Transverse colon (tissue), 4 donors: ENCODE measurements around the gene CCND1. TPM values are rescaled to one million over a fixed set of nuclear protein-coding genes. Genes with fewer than 3 reads are reported as not detected.

Experiments used
- DNase-seq: peaks from one replicate; pipeline ENCODE4 v3.0.0-alpha.2; 2019
- H3K27ac ChIP-seq, 4 donors: fragments of 200-600 bp; sonication (generic); 2 replicates each; pipeline ENCODE4 v1.5.1; 2016 to 2018; ENCODE audit warnings: inconsistent platforms in 4 of 4
- H3K27me3 ChIP-seq: fragments of 200-600 bp; sonication (generic); 2 replicates; pipeline ENCODE4 v1.5.1; 2017; ENCODE audit warnings: inconsistent platforms
- H3K36me3 ChIP-seq, 4 donors: fragments of 200-600 bp; sonication (generic); 2 replicates each; pipeline ENCODE4 v1.5.1; 2017 to 2019; ENCODE audit warnings: inconsistent platforms in 4 of 4
- H3K4me1 ChIP-seq, 4 donors: fragments of 200-600 bp; sonication (generic); 2 replicates each; pipeline ENCODE4 v1.5.1; 2017 to 2020; ENCODE audit warnings: inconsistent platforms in 4 of 4
- H3K4me3 ChIP-seq, 4 donors: fragments of 200-600 bp; sonication (generic); 1 replicate in 1 of 4; 2 replicates in 3 of 4; pipeline versions ENCODE4 v1.5.1 to v1.6.1; 2017 to 2019; ENCODE audit warnings: inconsistent platforms in 4 of 4
- H3K9me3 ChIP-seq, 2 donors: fragments of 200-600 bp; sonication (generic); 2 replicates each; pipeline ENCODE4 v1.5.1; 2017 to 2019; ENCODE audit warnings: inconsistent platforms in 2 of 2
- EP300 ChIP-seq: sonication (generic); formaldehyde crosslinking; IDR thresholded peaks from one replicate; pipeline ENCODE4 v1.6.1; 2017; ENCODE audit warnings: antibody characterized with exemption, low read depth
- POLR2A ChIP-seq: fragments of 450-650 bp; IDR thresholded peaks from one replicate; pipeline ENCODE4 v1.6.1; 2016; ENCODE audit warnings: antibody characterized with exemption, mild to moderate bottlenecking, moderate library complexity
- POLR2AphosphoS5 ChIP-seq, 3 donors: sonication (generic); formaldehyde crosslinking; IDR thresholded peaks; one replicate each; pipeline ENCODE4 v1.6.1; 2016; ENCODE audit warnings: antibody characterized with exemption in 3 of 3
- WGBS, 2 donors: methylation state at CpG; one replicate each; pipeline ENCODE4 v1.1.5; 2018; ENCODE audit warnings: low coverage in 1 of 2; 5-methylcytosine and 5-hydroxymethylcytosine counted together
- in situ Hi-C, 4 donors: fragments of 200-750 bp; cut with MboI; loops; one replicate each; pipeline versions ENCODE4 v1.15.0 to v1.15.1; 2017; ENCODE audit warnings: low sequenced_read_pairs in 3 of 4, low pct_ligation_motif_present in 1 of 4, low pct_unique_long_range_greater_than_20kb in 1 of 4
- intact Hi-C: fragments of 100-400 bp; cut with DNase I; formaldehyde crosslinking; loops from one replicate; pipeline ENCODE4 v1.15.1; 2023; ENCODE audit warnings: low total_unique reads
- total RNA-seq, 4 donors: library from RNA; depleted of rRNA; stranded (reverse); fragments of >200 nt; gene quantifications; one replicate each; pipeline ENCODE4 v1.1.0, GENCODE V29; 2016
- TF ChIP-seq, protein P1 (sequence below), 5 experiments: fragments of 200-600 bp in 3 of 5; fragments of 450-650 bp in 2 of 5; sonication (generic) in 3 of 5; IDR thresholded peaks; 1 replicate in 2 of 5; 2 replicates in 3 of 5; pipeline ENCODE4 v1.5.1; 2016 to 2017; ENCODE audit warnings: antibody characterized with exemption in 5 of 5, inconsistent platforms in 3 of 5, mild to moderate bottlenecking in 2 of 5, moderate library complexity in 1 of 5

CCND1 gene
- total RNA-seq, 4 donors from 2014 or later: 26.4 to 78.0 (median 45.0) TPM

DNA sequence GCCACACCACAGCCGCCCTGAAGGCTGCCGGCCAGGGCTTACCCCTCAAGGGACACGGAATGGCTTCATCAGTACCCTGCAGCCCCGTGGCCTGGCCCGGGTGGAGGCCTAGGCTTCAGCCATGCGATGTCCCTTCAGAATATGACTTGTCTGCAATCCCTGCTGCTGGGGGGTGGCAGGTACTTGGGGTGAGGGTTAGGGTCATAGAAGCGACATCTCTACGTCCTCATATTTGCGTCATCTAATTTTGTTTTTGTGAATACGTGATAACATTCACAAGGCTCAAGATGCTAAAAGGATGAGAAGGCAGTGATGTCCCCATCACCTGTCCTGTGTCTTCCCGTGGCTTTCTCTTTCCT, 6.4 kb downstream of the CCND1 start:
- in situ Hi-C loops: loop anchor here in 2 of 4 donors (10.0 to 25.0 kb wide), 2 partner anchors 210 to 543 kb away; no protein-coding TSS in a partner anchor
- no peak overlapping the region for H3K27ac ChIP-seq
- peaks cover 13 to 20% (median 19%) of the 10 kb centered on the region in 4 donors for H3K4me1 ChIP-seq
- H3K4me3 ChIP-seq: no peak overlapping the region
- H3K27me3 ChIP-seq: peaks cover 4% of the 10 kb centered on the region
- WGBS, 2 donors: 92% methylated on average over 11 of the region's 11 CpGs; no CpG with 5 or more reads in 1 of the 2 donors
- H3K36me3 ChIP-seq: no peaks in the 10 kb centered on the region
- TF ChIP-seq, protein P1, sequence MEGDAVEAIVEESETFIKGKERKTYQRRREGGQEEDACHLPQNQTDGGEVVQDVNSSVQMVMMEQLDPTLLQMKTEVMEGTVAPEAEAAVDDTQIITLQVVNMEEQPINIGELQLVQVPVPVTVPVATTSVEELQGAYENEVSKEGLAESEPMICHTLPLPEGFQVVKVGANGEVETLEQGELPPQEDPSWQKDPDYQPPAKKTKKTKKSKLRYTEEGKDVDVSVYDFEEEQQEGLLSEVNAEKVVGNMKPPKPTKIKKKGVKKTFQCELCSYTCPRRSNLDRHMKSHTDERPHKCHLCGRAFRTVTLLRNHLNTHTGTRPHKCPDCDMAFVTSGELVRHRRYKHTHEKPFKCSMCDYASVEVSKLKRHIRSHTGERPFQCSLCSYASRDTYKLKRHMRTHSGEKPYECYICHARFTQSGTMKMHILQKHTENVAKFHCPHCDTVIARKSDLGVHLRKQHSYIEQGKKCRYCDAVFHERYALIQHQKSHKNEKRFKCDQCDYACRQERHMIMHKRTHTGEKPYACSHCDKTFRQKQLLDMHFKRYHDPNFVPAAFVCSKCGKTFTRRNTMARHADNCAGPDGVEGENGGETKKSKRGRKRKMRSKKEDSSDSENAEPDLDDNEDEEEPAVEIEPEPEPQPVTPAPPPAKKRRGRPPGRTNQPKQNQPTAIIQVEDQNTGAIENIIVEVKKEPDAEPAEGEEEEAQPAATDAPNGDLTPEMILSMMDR (IDR thresholded peaks at IDR 0.05): no peak
- TF ChIP-seq EP300 (no peak), POLR2A (no peak), POLR2AphosphoS5 (IDR thresholded peaks at IDR 0.05) (no peak)
- intact Hi-C loops: no loop called here
- DNase-seq: no peak
- no peaks in the 10 kb centered on the region for H3K9me3 ChIP-seq

DNA sequence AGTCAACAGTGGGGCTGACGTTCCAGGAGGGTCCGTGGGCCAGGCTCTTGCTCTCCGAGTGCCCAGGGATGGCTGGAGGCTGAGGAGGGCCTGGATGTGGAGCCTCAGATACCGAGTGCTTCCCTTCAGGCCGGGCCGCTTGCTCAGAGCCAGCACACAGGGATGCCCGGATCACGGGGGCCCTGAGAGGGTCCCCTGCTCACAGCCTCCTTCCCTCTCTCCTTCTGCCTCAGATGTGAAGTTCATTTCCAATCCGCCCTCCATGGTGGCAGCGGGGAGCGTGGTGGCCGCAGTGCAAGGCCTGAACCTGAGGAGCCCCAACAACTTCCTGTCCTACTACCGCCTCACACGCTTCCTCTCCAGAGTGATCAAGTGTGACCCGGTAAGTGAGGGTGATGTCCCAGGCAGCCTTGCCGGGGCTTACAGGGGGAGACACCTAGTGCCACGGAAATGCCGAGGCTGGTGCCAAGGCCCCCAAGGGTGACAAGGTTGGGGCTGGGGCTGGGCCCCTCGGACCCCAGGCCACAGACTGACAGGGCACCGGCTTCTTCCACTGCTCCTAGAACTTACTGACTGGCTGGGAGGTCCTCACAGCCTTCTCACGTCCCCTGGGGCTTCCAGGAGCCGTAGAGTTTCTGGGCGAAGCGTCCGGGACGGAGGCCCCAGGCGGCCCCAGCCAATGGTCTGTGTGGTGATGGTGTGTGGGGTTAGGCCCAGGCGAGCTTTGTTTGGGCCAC, 7.0 kb downstream of the CCND1 start:
- in situ Hi-C loops: loop anchor here in 2 of 4 donors (10.0 to 25.0 kb wide), 2 partner anchors 211 to 543 kb away; no protein-coding TSS in a partner anchor
- no peaks in the 10 kb centered on the region for H3K27me3 ChIP-seq
- H3K36me3 ChIP-seq: no peaks in the 10 kb centered on the region
- no peak for DNase-seq
- TF ChIP-seq, protein P1 (IDR thresholded peaks at IDR 0.05): no peak
- no peak for TF ChIP-seq EP300
- no peak for TF ChIP-seq POLR2AphosphoS5 (IDR thresholded peaks at IDR 0.05)
- TF ChIP-seq POLR2A: no peak
- no peaks in the 10 kb centered on the region for H3K9me3 ChIP-seq
- no peak overlapping the region for H3K27ac ChIP-seq
- WGBS, 2 donors: 83% methylated on average over 27 of the region's 28 CpGs; no CpG with 5 or more reads in 1 of the 2 donors
- no peak overlapping the region for H3K4me3 ChIP-seq
- intact Hi-C loops: no loop called here
- peaks cover 13 to 20% (median 18%) of the 10 kb centered on the region in 4 donors for H3K4me1 ChIP-seq

DNA sequence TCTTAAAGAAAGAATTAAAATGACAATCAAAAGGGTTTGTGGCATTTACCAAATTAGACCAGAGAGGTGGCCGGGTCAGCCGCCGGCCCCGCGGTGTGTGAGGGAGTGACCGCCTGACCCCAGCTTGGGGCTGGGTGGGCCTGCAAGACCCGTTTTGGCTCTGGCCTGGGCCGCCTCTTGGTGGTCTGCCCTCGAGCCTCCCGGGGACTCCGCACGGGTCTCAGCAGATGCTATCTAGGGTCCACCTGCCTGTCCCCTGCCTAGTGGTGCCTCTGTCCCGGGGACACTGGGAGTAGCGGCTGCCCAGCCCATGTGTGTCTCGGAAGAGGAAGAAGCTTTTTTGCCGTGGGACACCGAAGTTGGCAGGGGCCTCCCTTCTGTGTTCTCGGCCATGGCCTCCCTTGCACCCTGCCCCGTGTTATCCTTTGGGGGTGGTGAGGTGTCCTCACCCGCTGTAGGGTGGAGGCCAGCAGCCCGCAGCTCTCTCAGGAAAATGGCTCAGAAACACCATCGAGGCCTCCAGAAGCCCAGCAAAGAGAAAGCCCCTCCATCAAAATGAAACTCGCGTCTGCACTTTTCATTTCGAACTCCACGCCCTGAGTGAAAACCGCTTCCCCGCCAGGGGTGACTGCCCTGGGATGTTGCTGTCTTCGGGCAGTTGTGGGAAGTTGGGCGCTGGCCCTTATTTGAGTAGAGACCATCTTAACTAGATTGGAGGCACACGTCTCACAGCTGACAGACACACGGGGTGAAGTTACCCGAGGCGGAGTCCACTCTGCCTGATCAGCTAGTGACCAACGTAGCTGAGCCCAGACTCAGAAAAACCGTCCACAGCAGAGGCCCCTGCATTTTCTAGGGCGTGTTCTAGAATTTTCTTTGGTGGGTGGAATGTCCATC, 8.0 kb downstream of the CCND1 start:
- H3K36me3 ChIP-seq: no peaks in the 10 kb centered on the region
- TF ChIP-seq EP300 (no peak), POLR2AphosphoS5 (IDR thresholded peaks at IDR 0.05) (no peak), POLR2A (no peak)
- TF ChIP-seq, protein P1 (IDR thresholded peaks at IDR 0.05): no peak
- in situ Hi-C loops: loop anchor here in 2 of 4 donors (10.0 to 25.0 kb wide), 2 partner anchors 212 to 544 kb away; no protein-coding TSS in a partner anchor
- no peak for DNase-seq
- intact Hi-C loops: no loop called here
- H3K27me3 ChIP-seq: no peaks in the 10 kb centered on the region
- H3K9me3 ChIP-seq: no peaks in the 10 kb centered on the region
- no peak overlapping the region for H3K4me3 ChIP-seq
- H3K27ac ChIP-seq: no peak overlapping the region
- WGBS, 2 donors: 83% methylated on average over 37 of the region's 37 CpGs; no CpG with 5 or more reads in 1 of the 2 donors
- H3K4me1 ChIP-seq: peaks cover 7 to 15% (median 11%) of the 10 kb centered on the region in 4 donors

DNA sequence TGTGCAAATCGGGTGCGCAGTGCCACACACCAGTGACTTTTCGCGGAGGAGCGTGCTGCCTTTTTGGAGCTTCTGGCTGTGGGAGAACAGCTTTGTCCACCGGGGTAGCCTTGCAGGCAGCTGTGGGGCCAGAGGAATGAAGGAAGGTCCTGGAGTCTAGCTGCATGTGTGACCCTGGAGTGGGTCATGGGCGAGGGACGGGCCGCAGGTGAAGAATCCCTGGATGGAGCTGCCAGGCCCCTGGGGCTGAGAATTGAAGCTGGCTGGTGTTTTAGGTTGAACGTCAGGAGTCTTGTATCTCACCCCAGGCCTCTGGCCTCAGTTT, 8.6 kb downstream of the CCND1 start:
- in situ Hi-C loops: loop anchor here in 2 of 4 donors (10.0 to 25.0 kb wide), 2 partner anchors 212 to 545 kb away; no protein-coding TSS in a partner anchor

More for the DNA sequence above, 8.6 kb downstream of the CCND1 start:
- TF ChIP-seq, protein P1 (IDR thresholded peaks at IDR 0.05): no peak
- TF ChIP-seq EP300: no peak
- TF ChIP-seq POLR2AphosphoS5 (IDR thresholded peaks at IDR 0.05): no peak
- TF ChIP-seq POLR2A: no peak
- intact Hi-C loops: no loop called here
- no peak for DNase-seq
- Histone ChIP-seq H3K4me3 (no peak overlapping the region), H3K4me1 (peaks cover under 1 to 9% (median 5%) of the 10 kb centered on the region in 4 donors), H3K27me3 (no peaks in the 10 kb centered on the region), H3K36me3 (no peaks in the 10 kb centered on the region), H3K9me3 (no peaks in the 10 kb centered on the region), H3K27ac (no peak overlapping the region)
- whole genome bisulfite sequencing, 2 donors: 87% methylated on average over 10 of the region's 10 CpGs; no CpG with 5 or more reads in 1 of the 2 donors
